ENCODE results near the gene DHRS7B. TPM values are rescaled to one million over a fixed set of nuclear protein-coding genes. Genes with fewer than 3 reads are reported as not detected.

Gene DHRS7B
- total RNA-seq, 1 donor from 2014 or later = 31.7 TPM

- TF ChIP-seq POLR2A (IDR thresholded peaks at IDR 0.05) (no peak), POLR2AphosphoS5 (IDR thresholded peaks at IDR 0.05; ENCODE audit: insufficient read depth in 1 of 2, low read depth in 1 of 2) (no peak), CTCF (IDR thresholded peaks at IDR 0.05) (no peak)
- H3K4me3 ChIP-seq = no peak overlapping the region
- H3K9me3 ChIP-seq = no peaks in the 10 kb centered on the region
- intact Hi-C loops (cut with DNase I) = no loop called here
- no peak for DNase-seq (ENCODE audit: extremely low spot score in 2 of 2)
- no peak overlapping the region for H3K27ac ChIP-seq
- peaks cover 0 to 16% of the 10 kb centered on the region in 2 donors for H3K36me3 ChIP-seq
- peaks cover 73% of the 10 kb centered on the region for H3K4me1 ChIP-seq
- no peaks in the 10 kb centered on the region for H3K27me3 ChIP-seq
Observed at GRCh38 chr17:21199311-21199710, 72.5 kb downstream of the DHRS7B start.

GRCh38 chr17:21199856-21200255 lies 73.1 kb downstream of the DHRS7B start:
- Histone ChIP-seq H3K27me3 (no peaks in the 10 kb centered on the region), H3K4me1 (peaks cover 75% of the 10 kb centered on the region), H3K9me3 (no peaks in the 10 kb centered on the region), H3K36me3 (peaks cover 0 to 16% of the 10 kb centered on the region in 2 donors), H3K27ac (no peak overlapping the region), H3K4me3 (no peak overlapping the region)
- intact Hi-C loops (cut with DNase I) = no loop called here
- no peak for TF ChIP-seq POLR2A (IDR thresholded peaks at IDR 0.05)
- TF ChIP-seq POLR2AphosphoS5 (IDR thresholded peaks at IDR 0.05; ENCODE audit: insufficient read depth in 1 of 2, low read depth in 1 of 2) = no peak
- no peak for TF ChIP-seq CTCF (IDR thresholded peaks at IDR 0.05)
- DNase-seq (ENCODE audit: extremely low spot score in 2 of 2) = no peak

GRCh38 chr17:21200590-21201297 lies 74.0 kb downstream of the DHRS7B start:
- Histone ChIP-seq H3K4me3 (no peak overlapping the region), H3K36me3 (peaks cover 0 to 16% of the 10 kb centered on the region in 2 donors), H3K4me1 (peaks cover 75% of the 10 kb centered on the region), H3K27me3 (no peaks in the 10 kb centered on the region), H3K27ac (peak overlapping the region; percentile 46), H3K9me3 (no peaks in the 10 kb centered on the region)
- intact Hi-C loops (cut with DNase I) = no loop called here
- TF ChIP-seq POLR2AphosphoS5 (IDR thresholded peaks at IDR 0.05; ENCODE audit: insufficient read depth in 1 of 2, low read depth in 1 of 2) (no peak), POLR2A (IDR thresholded peaks at IDR 0.05) (no peak), CTCF (IDR thresholded peaks at IDR 0.05) (no peak)
- no peak for DNase-seq (ENCODE audit: extremely low spot score in 2 of 2)

GRCh38 chr17:21201298-21201595 lies 74.5 kb downstream of the DHRS7B start:
- H3K4me1 ChIP-seq = peaks cover 70% of the 10 kb centered on the region
- no peaks in the 10 kb centered on the region for H3K27me3 ChIP-seq
- no peaks in the 10 kb centered on the region for H3K9me3 ChIP-seq
- TF ChIP-seq POLR2A (IDR thresholded peaks at IDR 0.05) (no peak), POLR2AphosphoS5 (IDR thresholded peaks at IDR 0.05; ENCODE audit: insufficient read depth in 1 of 2, low read depth in 1 of 2) (no peak), CTCF (IDR thresholded peaks at IDR 0.05) (no peak)
- intact Hi-C loops (cut with DNase I) = no loop called here
- H3K4me3 ChIP-seq = no peak overlapping the region
- peaks cover 0 to 16% of the 10 kb centered on the region in 2 donors for H3K36me3 ChIP-seq
- DNase-seq (ENCODE audit: extremely low spot score in 2 of 2) = no peak
- H3K27ac ChIP-seq = peak overlapping the region; percentile 46

GRCh38 chr17:21201874-21202273 lies 75.1 kb downstream of the DHRS7B start:
- peaks cover 69% of the 10 kb centered on the region for H3K4me1 ChIP-seq

More at GRCh38 chr17:21201874-21202273, 75.1 kb downstream of the DHRS7B start:
- no peak for DNase-seq (ENCODE audit: extremely low spot score in 2 of 2)
- TF ChIP-seq POLR2AphosphoS5 (IDR thresholded peaks at IDR 0.05; ENCODE audit: insufficient read depth in 1 of 2, low read depth in 1 of 2) (no peak), POLR2A (IDR thresholded peaks at IDR 0.05) (no peak), CTCF (IDR thresholded peaks at IDR 0.05) (no peak)
- no peaks in the 10 kb centered on the region for H3K27me3 ChIP-seq
- no peaks in the 10 kb centered on the region for H3K9me3 ChIP-seq
- H3K27ac ChIP-seq = peak overlapping the region; percentile 46
- intact Hi-C loops (cut with DNase I) = no loop called here
- no peak overlapping the region for H3K4me3 ChIP-seq
- peaks cover 0 to 17% of the 10 kb centered on the region in 2 donors for H3K36me3 ChIP-seq
